Measurements from ENCODE around the gene PAPPA. TPM values are rescaled to one million over a fixed set of nuclear protein-coding genes. Genes with fewer than 3 reads are reported as not detected.

PAPPA gene
- total and polyA plus RNA-seq, 2 of the 8 experiments (the other 6 are each of a cell fraction or from before 2014, with no cell fraction given) = 0.18 to 0.63 TPM

GRCh38 chr9:116349684-116350083 is 196.1 kb downstream of the PAPPA start:
- H3K27ac ChIP-seq (ENCODE audit: low read depth, low read length) = no peak overlapping the region

More at GRCh38 chr9:116349684-116350083, 196.1 kb downstream of the PAPPA start:
- POLR2A ChIA-PET (ENCODE audit: partially characterized antibody) = no interaction called here
- Histone ChIP-seq H2AFZ (ENCODE audit: low read length) (no peak overlapping the region), H3K79me1 (ENCODE audit: low read depth, low read length) (no peaks in the 10 kb centered on the region), H2BK15ac (ENCODE audit: low read length) (no peak overlapping the region), H2AK5ac (ENCODE audit: low read depth, low read length) (no peak overlapping the region), H2BK12ac (ENCODE audit: low read depth, low read length) (no peak overlapping the region), H4K8ac (ENCODE audit: extremely low read depth, insufficient read depth, low read length) (no peak overlapping the region), H4K91ac (replicated peaks; ENCODE audit: insufficient read length, low read length) (no peak overlapping the region), H3K23me2 (ENCODE audit: low read depth, low read length) (no peaks in the 10 kb centered on the region; the same call in 1 of the 2 replicates), H3K56ac (replicated peaks; ENCODE audit: insufficient read length, low read depth, low read length) (no peak overlapping the region), H3K36me3 (ENCODE audit: control insufficient read depth in 2 of 4, insufficient read depth in 4 of 4, low read length in 3 of 4) (no peaks in the 10 kb centered on the region), H3K4me1 (replicated peaks in 1 of 4; ENCODE audit: control insufficient read depth in 3 of 4, insufficient read depth in 4 of 4, low read length in 3 of 4) (no peaks in the 10 kb centered on the region), H3K4me2 (ENCODE audit: insufficient read depth in 1 of 2, low read depth in 2 of 2, low read length in 2 of 2) (no peak overlapping the region), H3K23ac (ENCODE audit: insufficient read length) (no peak overlapping the region), H3K9me3 (ENCODE audit: insufficient read depth in 2 of 2, low read depth in 1 of 2, low read length in 1 of 2) (no peaks in the 10 kb centered on the region), H3K9ac (replicated peaks in 1 of 4; ENCODE audit: extremely low read depth in 1 of 4, low read depth in 3 of 4, low read length in 3 of 4) (no peak overlapping the region), H3K4me3 (ENCODE audit: extremely low read depth in 1 of 4, insufficient read depth in 2 of 4, low read depth in 3 of 4, low read length in 4 of 4) (no peak overlapping the region), H4K5ac (ENCODE audit: insufficient read length, low read depth, low read length) (no peak overlapping the region), H3K27me3 (replicated peaks in 1 of 4; ENCODE audit: control insufficient read depth in 3 of 4, extremely low read depth in 1 of 4, insufficient read depth in 3 of 4, low read length in 3 of 4) (peaks cover 0 to 3% (median 0%) of the 10 kb centered on the region in 4 experiments; a peak in 3 of 7 replicates), H3K79me2 (ENCODE audit: control insufficient read depth in 1 of 2, insufficient read depth in 2 of 2, low read length in 2 of 2) (no peaks in the 10 kb centered on the region), H3K18ac (ENCODE audit: extremely low read depth, low read length) (no peak overlapping the region), H4K20me1 (replicated peaks in 1 of 2; ENCODE audit: control insufficient read depth in 1 of 2, insufficient read depth in 2 of 2, low read length in 2 of 2) (no peaks in the 10 kb centered on the region), H2BK20ac (ENCODE audit: low read length) (no peak overlapping the region), H2BK5ac (ENCODE audit: low read depth, low read length) (no peak overlapping the region), H3K14ac (ENCODE audit: insufficient read length) (no peak overlapping the region), H3K4ac (replicated peaks; ENCODE audit: insufficient read length, low read depth, low read length) (no peak overlapping the region), H2BK120ac (replicated peaks; ENCODE audit: low read depth, low read length) (no peak overlapping the region)
- 89% methylated on average over 6 of the region's 6 CpGs; no CpG with 5 or more reads in 1 of the 2 experiments for WGBS, 2 experiments (ENCODE audit: extremely low coverage in 1 of 2, insufficient coverage in 1 of 2, insufficient read length in 1 of 2, insufficient replicate concordance in 2 of 2, low coverage in 1 of 2, low lambda C conversion rate in 2 of 2, missing lambda C conversion rate in 1 of 2)
- FAIRE-seq (no peak), DNase-seq (ENCODE audit: low read depth in 1 of 2, low spot score in 2 of 2) (no peak)
- CTCF ChIA-PET (ENCODE audit: partially characterized antibody) = interaction anchor here (1.5 to 1.6 kb wide), 2 partner anchors 28 to 184 kb away, joined by 3 read pairs; no protein-coding TSS in a partner anchor

Data from H1 (cell line).